ENCODE measurements around the gene NPB.

The NPB gene

GRCh38 chr17:81869221-81870130 lies 32.6 kb upstream of the NPB start:
- no peak for DNase-seq (ENCODE audit: low spot score)

DNA sequence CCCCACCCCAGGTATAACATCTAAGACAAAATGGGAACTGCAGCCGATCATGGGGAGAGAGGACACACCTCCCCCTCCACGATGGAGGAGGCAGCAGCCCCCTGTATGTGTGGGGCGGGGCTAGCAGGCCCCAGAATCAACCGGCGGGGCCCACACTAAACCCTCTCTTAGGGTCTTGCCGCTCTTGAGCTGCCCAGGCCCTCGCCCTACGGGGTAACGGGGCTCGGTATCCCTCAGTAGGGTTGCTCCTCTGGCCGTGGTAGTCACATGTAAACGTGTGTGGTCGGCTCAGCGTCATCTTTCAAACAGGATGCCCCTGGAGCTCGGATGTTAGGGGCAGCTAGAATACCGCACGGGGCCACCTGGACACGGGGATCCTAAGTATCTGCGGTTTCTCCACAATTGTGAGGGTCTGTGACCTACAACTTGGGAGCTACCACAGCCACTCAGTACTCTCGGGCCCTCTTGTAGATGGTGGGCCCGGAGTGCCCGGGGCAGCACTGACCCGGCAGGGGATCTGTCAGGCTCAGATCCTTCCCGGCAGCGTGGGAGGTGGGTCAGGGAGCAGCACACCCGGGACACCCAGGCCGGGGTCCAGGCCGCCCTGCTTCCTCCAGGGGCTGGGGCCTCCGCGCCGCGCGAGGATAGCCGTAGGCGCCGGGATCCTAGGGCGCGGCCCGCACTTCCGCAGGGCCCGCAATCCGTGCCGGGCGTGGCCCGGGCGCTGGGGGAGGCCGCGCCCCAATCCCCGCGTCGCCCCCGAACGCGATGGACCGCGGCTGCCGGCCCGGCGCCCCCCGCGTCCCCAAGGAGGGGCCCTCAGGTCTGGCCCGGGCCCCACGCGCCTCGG lies 31.7 kb upstream of the NPB start:
- DNase-seq (ENCODE audit: low spot score), result peak; percentile 74

GRCh38 chr17:81870981-81871386 lies 31.1 kb upstream of the NPB start, which contains the start of gene ARHGDIA:
ARHGDIA (minus strand) TSS chr17:81871337; CDS start chr17:81869930, 1,407 bp downstream.
- no peak for DNase-seq (ENCODE audit: low spot score)

- peak; percentile 94 for DNase-seq (ENCODE audit: low spot score)
These were observed 30.4 kb upstream of the NPB start for GRCh38 chr17:81871387-81872230.

DNA sequence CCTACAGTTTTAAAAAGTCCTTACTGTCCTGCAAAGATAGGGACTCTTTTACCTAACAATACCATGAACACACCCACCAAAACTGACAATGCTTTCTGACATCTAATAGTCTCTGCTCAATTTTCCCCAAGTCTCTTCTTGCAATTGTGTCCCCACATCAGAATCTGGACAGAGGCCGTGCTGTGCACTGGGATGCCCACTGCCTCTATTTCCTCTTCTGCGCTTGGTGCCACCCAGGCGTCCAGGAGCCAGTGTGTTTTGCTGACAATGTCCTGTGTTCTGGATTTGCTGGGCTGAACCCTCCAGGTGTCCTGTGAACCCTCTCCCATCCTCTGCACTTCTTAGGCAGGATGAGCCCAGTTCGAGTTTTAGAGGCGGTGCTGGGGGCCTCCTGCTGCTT lies 24.5 kb upstream of the NPB start:
- DNase-seq (ENCODE audit: low spot score), result no peak

DNA sequence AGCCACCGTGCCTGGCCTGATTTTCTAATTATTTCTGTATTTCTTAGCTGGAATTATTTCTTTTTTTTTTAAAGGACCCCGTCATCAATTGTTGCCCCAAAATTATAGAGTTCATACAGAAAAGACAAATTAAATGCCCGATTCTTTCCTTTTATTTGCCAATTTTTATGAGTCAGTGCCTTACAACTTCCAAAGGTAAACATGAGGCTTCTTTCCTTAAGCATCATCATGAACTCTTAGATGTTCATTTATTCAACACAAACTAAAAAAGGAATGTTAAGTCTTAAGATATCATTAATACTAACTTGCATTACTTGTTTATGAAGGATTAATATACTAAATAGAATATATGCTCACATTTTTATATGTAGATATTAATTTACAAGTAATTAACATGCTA lies 23.7 kb upstream of the NPB start:
- DNase-seq (ENCODE audit: low spot score), result no peak

DNA sequence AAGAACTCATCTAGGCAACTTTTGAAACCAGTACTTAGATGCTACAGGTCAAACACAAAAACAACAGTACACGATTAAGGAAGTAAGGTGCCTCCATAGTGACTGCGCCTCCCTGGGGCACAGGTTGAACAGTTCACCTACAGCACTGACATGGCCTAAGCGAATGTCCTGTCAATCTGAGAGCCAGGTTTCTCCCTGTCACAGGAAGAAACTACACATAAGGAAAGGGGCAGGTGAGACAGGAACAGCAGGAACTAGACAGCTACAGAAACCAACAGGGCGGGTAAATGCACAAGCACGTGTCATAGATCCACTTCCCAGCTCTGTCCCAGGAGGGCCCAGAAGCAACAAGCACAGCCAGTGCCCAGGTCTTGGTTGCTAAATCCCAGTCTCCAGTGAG lies 22.9 kb upstream of the NPB start:
- DNase-seq (ENCODE audit: low spot score), result no peak

GRCh38 chr17:81884520-81884919 lies 17.5 kb upstream of the NPB start:
- no peak for DNase-seq (ENCODE audit: low spot score)

DNA sequence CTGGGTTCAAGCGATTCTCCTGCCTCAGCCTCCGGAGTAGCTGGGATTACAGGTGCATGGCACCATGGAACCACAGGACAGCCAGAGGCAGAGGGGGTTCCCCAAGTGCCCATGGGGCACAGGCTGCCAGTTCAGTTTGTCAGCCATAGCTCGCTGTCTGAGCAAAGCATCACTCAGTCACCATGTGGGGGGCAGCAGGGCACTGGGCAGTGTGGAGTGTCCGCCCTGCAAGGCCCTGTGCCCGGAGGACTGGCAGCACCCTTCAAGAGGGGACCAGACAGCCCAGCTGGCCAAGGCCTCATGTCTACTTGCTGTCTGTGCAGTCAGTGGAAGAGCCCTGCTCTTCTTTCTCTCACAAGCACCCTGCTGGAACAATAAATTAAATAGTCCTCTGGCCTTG lies 17.1 kb upstream of the NPB start:
- DNase-seq (ENCODE audit: low spot score), result no peak

DNA sequence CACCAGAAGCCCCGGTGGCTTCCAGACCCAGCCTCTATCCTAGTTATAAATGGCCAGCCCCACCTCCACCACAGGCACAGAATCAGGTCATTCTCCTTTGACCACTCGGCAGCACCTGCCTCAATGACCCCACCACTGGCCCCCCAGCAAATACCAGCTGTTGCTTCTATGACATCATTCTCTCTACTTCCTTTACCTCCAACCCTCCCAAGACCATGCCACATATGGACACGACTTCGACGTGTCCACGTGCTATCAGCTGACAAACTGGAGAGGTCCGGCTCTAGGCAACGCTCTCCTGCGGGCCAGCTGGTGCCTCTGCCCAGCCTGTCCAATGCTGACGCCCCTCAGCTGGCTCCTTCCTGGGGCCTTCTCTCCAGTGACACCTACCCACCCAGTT lies 16.6 kb upstream of the NPB start:
- DNase-seq (ENCODE audit: low spot score), result no peak

GRCh38 chr17:81885869-81886548 lies 16.0 kb upstream of the NPB start:
- DNase-seq (ENCODE audit: low spot score), result no peak

- no peak for DNase-seq (ENCODE audit: low spot score)
These were observed 13.7 kb upstream of the NPB start for GRCh38 chr17:81888105-81888987.

- DNase-seq (ENCODE audit: low spot score), result no peak
These were observed 12.9 kb upstream of the NPB start for GRCh38 chr17:81888988-81889595.

- no peak for DNase-seq (ENCODE audit: low spot score)
These were observed 12.4 kb upstream of the NPB start for GRCh38 chr17:81889602-81890001.

DNA sequence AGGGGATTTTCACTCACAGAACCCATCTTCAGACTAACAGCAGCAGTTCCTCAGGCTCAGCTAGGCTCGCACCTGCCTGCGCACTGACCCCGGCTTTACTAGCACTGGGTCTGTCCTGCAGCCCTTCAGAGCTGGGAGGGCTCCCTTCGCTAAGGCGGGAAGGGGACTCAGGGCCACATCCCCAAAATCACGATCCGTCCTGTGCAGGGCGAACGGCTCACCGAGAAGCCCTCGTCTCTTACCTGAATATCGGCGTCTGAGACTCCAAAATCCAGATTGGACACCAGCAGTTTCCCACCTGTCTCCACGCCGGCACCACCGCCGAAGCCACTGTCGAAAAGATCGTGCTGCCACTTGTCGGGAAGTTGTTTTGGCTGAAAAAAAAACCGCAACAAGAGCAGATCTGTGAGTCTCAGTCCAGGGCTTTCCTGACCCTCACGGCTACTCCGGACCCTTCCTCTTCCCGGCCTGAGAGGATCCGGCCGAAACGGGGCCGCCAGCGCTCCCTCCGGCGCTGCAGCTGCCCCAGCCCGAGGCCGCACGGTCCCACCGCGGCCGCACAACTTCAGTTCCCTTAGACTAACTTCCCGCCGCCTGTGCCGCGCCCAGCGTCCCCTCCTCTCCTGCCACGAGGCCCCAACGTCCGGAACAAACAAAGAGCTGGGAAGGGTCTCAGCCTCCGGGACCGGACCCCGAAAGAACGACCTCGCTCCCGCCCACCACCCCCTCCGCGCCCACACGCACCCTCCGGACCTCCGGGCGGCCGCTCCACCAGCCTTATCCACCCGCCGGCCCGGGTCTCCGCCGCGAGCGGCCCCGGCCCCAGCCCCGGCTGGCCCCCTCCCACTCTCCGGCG lies 11.4 kb upstream of the NPB start:
- peak; percentile 61 for DNase-seq (ENCODE audit: low spot score)

- DNase-seq (ENCODE audit: low spot score), result no peak
These were observed 10.8 kb upstream of the NPB start for GRCh38 chr17:81891303-81891552.

GRCh38 chr17:81895400-81895799 lies 6.6 kb upstream of the NPB start:
- DNase-seq (ENCODE audit: low spot score), result no peak

DNA sequence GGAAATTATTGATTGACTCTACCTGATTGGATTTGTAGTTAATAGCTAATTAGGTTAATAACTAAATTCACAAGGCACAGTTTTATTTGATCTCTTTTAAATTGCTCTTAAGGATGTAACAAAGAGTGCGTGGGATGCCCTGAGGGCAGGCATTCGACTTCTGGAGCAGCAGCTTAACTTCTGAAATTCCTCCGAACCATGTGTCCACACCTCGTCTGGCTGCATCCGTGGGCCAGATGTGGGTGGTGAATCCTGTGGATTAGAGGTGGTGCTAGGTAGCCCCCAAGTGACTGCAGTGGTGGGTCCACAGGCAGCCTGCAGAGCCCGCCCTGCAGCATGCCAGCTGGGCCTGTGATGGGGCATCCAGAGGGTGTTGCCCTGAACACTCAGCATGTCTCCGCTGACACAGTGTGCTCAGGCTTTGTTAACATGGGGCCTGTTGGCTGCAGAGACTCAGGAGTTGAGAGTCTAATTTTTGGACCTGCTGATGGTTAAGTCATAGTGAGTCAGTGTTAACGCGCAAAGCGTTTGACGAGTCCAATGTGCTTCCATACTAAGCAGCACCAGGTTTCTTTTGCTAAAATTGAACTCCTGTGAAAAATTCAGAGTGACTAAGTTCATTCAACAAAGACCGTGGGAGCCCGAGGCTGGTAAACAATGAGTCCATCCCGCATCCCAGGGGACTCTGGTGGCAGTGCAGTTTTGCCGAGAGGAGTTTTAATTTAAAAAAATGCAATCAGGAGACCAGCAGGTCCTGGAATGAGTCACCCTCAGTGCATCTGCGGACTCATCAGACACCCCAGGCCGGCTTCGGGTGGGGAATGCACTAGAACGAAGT lies 3.8 kb upstream of the NPB start:
- no peak for DNase-seq (ENCODE audit: low spot score)

Data from left forelimb (tissue), 1 donor.